ENCODE results near the gene ATPAF2. TPM values are rescaled to one million over a fixed set of nuclear protein-coding genes. Genes with fewer than 3 reads are reported as not detected.

The ATPAF2 gene
- total and polyA plus RNA-seq, 2 experiments from 2014 or later = 24.3 to 25.7 TPM

GRCh38 chr17:18044609-18045008 lies 5.6 kb upstream of the ATPAF2 start:
- Histone ChIP-seq H3K4me2 (no peak overlapping the region), H3K36me3 (ENCODE audit: insufficient read depth) (peaks cover 4% of the 10 kb centered on the region; the same call in 1 of the 2 replicates), H3K27ac (ENCODE audit: low read depth) (no peak overlapping the region), H3K79me2 (replicated peaks; ENCODE audit: insufficient read depth) (peaks cover 13% of the 10 kb centered on the region), H4K20me1 (replicated peaks; ENCODE audit: insufficient read depth) (peaks cover 15% of the 10 kb centered on the region), H2AFZ (no peak overlapping the region), H3K4me1 (ENCODE audit: insufficient read depth) (peaks cover 3% of the 10 kb centered on the region), H3K4me3 (no peak overlapping the region), H3K9me2 (ENCODE audit: insufficient read depth) (no peaks in the 10 kb centered on the region), H3F3A (replicated peaks; ENCODE audit: low read depth) (no peaks in the 10 kb centered on the region), H3K27me3 (ENCODE audit: insufficient read depth) (no peaks in the 10 kb centered on the region)
- Mint-ChIP-seq H3K4me1 (peaks cover 24% of the 10 kb centered on the region), H3K4me3 (no peak overlapping the region), H3K9me3 (no peaks in the 10 kb centered on the region), H3K27me3 (ENCODE audit: insufficient read depth, low read depth, poor library complexity) (peaks cover 7% of the 10 kb centered on the region), H3K36me3 (ENCODE audit: low read depth) (peaks cover 19% of the 10 kb centered on the region), H3K27ac (no peak overlapping the region)
- DNase-seq (ENCODE audit: low spot score) (no peak), ATAC-seq (no peak)
- no peak for TF ChIP-seq NANOG (IDR thresholded peaks at IDR 0.05; ENCODE audit: borderline replicate concordance)

DNA sequence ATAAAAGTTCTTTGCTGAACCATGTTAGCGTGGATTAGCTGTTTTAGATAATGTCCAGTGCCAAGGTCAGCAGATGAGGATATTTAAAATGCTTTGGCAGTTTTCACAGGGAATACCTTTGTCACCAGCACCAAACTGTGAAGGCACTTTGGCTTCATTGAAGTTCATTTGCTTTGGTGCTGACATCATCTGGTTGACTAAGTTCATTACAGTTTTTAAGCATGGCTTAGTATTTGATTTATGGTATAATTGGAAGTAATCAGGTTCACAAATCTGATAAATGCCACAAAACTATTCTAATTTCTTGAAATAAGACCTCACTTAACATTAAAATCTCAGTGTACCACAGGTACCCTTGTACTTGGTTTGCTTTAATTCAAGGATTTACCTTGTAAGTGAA lies 4.5 kb upstream of the ATPAF2 start:
- Mint-ChIP-seq H3K27me3 (ENCODE audit: insufficient read depth, low read depth, poor library complexity) (peaks cover 11% of the 10 kb centered on the region), H3K36me3 (ENCODE audit: low read depth) (peaks cover 19% of the 10 kb centered on the region), H3K4me1 (peaks cover 24% of the 10 kb centered on the region), H3K9me3 (no peaks in the 10 kb centered on the region; the same call in 2 of the 3 replicates), H3K27ac (no peak overlapping the region), H3K4me3 (no peak overlapping the region)
- no peaks in the 10 kb centered on the region for H3K9me2 ChIP-seq (ENCODE audit: insufficient read depth)
- peaks cover 13% of the 10 kb centered on the region for H3K79me2 ChIP-seq (replicated peaks; ENCODE audit: insufficient read depth)
- no peak overlapping the region for H3K27ac ChIP-seq (ENCODE audit: low read depth)
- H3F3A ChIP-seq (replicated peaks; ENCODE audit: low read depth) = no peaks in the 10 kb centered on the region
- DNase-seq (ENCODE audit: low spot score) = peak; percentile 34
- peaks cover 3% of the 10 kb centered on the region for H3K4me1 ChIP-seq (ENCODE audit: insufficient read depth)
- TF ChIP-seq ZNF114 (CRISPR knock-in tag; IDR thresholded peaks at IDR 0.05) = no peak
- TF ChIP-seq CTCF (conservative IDR thresholded peaks at IDR 0.05; ENCODE audit: low read depth in 2 of 2) = peak; percentile 5 to 41; a peak in 2 of 4 replicates
- TF ChIP-seq JUNB (IDR thresholded peaks at IDR 0.05; ENCODE audit: unreplicated experiment) = no peak
- H3K36me3 ChIP-seq (ENCODE audit: insufficient read depth) = peaks cover 4% of the 10 kb centered on the region; the same call in 1 of the 2 replicates
- no peak overlapping the region for H3K4me2 ChIP-seq
- no peak for ATAC-seq
- no peak overlapping the region for H3K4me3 ChIP-seq
- peaks cover 15% of the 10 kb centered on the region for H4K20me1 ChIP-seq (replicated peaks; ENCODE audit: insufficient read depth)
- no peaks in the 10 kb centered on the region for H3K27me3 ChIP-seq (ENCODE audit: insufficient read depth)
- H2AFZ ChIP-seq = no peak overlapping the region

- no peak overlapping the region for H3K4me2 ChIP-seq
- ATAC-seq = no peak
- no peaks in the 10 kb centered on the region for H3K27me3 ChIP-seq (ENCODE audit: insufficient read depth)
- H3K27ac ChIP-seq (ENCODE audit: low read depth) = no peak overlapping the region
- peaks cover 5% of the 10 kb centered on the region for H3K4me1 ChIP-seq (ENCODE audit: insufficient read depth)
- Mint-ChIP-seq H3K36me3 (ENCODE audit: low read depth) (peaks cover 19% of the 10 kb centered on the region), H3K9me3 (no peaks in the 10 kb centered on the region; the same call in 2 of the 3 replicates), H3K4me3 (no peak overlapping the region), H3K4me1 (peaks cover 27% of the 10 kb centered on the region), H3K27me3 (ENCODE audit: insufficient read depth, low read depth, poor library complexity) (peaks cover 12% of the 10 kb centered on the region), H3K27ac (no peak overlapping the region)
- H3K4me3 ChIP-seq = no peak overlapping the region
- H2AFZ ChIP-seq = no peak overlapping the region
- no peaks in the 10 kb centered on the region for H3K9me2 ChIP-seq (ENCODE audit: insufficient read depth)
- peaks cover 16% of the 10 kb centered on the region for H4K20me1 ChIP-seq (replicated peaks; ENCODE audit: insufficient read depth)
- H3K79me2 ChIP-seq (replicated peaks; ENCODE audit: insufficient read depth) = peaks cover 15% of the 10 kb centered on the region
- peaks cover 4% of the 10 kb centered on the region; the same call in 1 of the 2 replicates for H3K36me3 ChIP-seq (ENCODE audit: insufficient read depth)
- no peak for DNase-seq (ENCODE audit: low spot score)
- H3F3A ChIP-seq (replicated peaks; ENCODE audit: low read depth) = no peaks in the 10 kb centered on the region
- TF ChIP-seq, protein P1, sequence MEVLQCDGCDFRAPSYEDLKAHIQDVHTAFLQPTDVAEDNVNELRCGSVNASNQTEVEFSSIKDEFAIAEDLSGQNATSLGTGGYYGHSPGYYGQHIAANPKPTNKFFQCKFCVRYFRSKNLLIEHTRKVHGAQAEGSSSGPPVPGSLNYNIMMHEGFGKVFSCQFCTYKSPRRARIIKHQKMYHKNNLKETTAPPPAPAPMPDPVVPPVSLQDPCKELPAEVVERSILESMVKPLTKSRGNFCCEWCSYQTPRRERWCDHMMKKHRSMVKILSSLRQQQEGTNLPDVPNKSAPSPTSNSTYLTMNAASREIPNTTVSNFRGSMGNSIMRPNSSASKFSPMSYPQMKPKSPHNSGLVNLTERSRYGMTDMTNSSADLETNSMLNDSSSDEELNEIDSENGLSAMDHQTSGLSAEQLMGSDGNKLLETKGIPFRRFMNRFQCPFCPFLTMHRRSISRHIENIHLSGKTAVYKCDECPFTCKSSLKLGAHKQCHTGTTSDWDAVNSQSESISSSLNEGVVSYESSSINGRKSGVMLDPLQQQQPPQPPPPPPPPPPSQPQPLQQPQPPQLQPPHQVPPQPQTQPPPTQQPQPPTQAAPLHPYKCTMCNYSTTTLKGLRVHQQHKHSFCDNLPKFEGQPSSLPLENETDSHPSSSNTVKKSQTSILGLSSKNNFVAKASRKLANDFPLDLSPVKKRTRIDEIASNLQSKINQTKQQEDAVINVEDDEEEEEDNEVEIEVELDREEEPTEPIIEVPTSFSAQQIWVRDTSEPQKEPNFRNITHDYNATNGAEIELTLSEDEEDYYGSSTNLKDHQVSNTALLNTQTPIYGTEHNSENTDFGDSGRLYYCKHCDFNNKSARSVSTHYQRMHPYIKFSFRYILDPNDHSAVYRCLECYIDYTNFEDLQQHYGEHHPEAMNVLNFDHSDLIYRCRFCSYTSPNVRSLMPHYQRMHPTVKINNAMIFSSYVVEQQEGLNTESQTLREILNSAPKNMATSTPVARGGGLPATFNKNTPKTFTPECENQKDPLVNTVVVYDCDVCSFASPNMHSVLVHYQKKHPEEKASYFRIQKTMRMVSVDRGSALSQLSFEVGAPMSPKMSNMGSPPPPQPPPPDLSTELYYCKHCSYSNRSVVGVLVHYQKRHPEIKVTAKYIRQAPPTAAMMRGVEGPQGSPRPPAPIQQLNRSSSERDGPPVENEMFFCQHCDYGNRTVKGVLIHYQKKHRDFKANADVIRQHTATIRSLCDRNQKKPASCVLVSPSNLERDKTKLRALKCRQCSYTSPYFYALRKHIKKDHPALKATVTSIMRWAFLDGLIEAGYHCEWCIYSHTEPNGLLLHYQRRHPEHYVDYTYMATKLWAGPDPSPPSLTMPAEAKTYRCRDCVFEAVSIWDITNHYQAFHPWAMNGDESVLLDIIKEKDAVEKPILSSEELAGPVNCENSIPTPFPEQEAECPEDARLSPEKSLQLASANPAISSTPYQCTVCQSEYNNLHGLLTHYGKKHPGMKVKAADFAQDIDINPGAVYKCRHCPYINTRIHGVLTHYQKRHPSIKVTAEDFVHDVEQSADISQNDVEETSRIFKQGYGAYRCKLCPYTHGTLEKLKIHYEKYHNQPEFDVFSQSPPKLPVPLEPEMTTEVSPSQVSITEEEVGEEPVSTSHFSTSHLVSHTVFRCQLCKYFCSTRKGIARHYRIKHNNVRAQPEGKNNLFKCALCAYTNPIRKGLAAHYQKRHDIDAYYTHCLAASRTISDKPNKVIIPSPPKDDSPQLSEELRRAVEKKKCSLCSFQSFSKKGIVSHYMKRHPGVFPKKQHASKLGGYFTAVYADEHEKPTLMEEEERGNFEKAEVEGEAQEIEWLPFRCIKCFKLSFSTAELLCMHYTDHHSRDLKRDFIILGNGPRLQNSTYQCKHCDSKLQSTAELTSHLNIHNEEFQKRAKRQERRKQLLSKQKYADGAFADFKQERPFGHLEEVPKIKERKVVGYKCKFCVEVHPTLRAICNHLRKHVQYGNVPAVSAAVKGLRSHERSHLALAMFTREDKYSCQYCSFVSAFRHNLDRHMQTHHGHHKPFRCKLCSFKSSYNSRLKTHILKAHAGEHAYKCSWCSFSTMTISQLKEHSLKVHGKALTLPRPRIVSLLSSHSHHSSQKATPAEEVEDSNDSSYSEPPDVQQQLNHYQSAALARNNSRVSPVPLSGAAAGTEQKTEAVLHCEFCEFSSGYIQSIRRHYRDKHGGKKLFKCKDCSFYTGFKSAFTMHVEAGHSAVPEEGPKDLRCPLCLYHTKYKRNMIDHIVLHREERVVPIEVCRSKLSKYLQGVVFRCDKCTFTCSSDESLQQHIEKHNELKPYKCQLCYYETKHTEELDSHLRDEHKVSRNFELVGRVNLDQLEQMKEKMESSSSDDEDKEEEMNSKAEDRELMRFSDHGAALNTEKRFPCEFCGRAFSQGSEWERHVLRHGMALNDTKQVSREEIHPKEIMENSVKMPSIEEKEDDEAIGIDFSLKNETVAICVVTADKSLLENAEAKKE (CRISPR knock-in tag; IDR thresholded peaks at IDR 0.05) = no peak
These were observed 4.0 kb upstream of the ATPAF2 start for GRCh38 chr17:18042983-18043382.
